ENCODE measurements around the gene PRR5L.
"Not testable (repeated sequence)": the region's sequence is repeated elsewhere in the genome, so short reads cannot be mapped to it uniquely, and the experiment has no call there.

The PRR5L gene

GRCh38 chr11:36455658-36456111 lies 159.6 kb downstream of the PRR5L start:
- DNase-seq (ENCODE audit: extremely low read depth in 1 of 2, low read depth in 1 of 2) = no peak

GRCh38 chr11:36456156-36456555 lies 160.1 kb downstream of the PRR5L start:
- no peak for DNase-seq (ENCODE audit: extremely low read depth in 1 of 2, low read depth in 1 of 2)

GRCh38 chr11:36458129-36458915 lies 162.2 kb downstream of the PRR5L start:
- no peak for DNase-seq (ENCODE audit: extremely low read depth in 1 of 2, low read depth in 1 of 2)

DNA sequence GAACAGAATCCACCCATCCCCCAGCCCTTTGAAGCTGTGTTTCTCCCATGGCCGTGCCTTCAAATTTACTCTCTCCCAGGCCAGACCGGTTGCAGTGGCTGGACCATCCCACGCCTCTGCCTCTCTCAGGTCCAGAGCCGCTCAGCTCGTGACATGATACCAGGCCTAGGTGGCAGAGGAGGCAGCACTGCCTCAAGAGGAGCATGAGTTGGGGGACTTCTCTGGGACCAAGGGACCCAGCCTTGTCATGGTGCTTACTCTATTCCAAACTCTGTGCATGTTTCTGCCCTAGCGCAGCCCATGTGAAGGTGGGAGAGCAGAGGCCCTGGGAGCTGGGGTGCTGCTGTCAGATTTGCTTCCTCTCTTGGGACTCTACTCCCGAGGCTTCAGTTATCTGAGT lies 163.0 kb downstream of the PRR5L start:
- no peak for DNase-seq (ENCODE audit: extremely low read depth in 1 of 2, low read depth in 1 of 2)

DNA sequence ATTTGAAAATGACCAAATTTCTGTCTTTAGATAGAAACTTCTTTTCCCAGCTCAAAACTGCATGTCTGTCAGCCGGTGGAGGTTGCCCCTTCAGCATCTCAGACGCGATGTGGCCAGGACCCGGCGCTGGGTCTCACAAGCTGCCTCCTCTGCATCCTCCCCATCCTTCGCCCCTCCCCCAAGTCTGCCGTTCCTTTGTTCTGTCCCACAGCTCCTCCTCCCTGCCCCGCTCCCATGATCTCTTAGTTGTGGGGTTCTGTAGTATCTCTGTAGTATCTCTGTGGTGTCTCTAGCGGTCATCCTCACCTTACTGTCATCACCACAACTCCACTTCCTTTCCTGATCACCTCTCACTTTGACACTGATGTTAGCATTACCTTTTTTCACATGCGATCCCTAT lies 164.1 kb downstream of the PRR5L start:
- DNase-seq (ENCODE audit: extremely low read depth in 1 of 2, low read depth in 1 of 2) = no peak

DNA sequence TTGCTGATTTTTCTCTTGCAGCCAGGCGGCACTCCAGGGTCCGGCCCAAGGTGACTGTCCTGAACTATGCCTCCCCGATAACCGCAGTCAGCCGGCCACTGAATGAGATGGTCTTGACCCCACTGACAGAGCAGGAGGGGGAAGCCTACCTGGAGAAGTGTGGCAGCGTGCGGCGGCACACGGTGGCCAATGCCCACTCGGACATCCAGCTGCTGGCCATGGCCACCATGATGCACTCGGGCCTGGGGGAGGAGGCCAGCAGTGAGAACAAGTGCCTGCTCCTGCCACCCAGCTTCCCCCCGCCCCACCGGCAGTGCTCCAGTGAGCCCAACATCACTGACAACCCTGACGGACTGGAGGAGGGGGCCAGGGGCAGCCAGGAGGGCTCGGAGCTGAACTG lies 166.2 kb downstream of the PRR5L start:
- no peak for DNase-seq (ENCODE audit: extremely low read depth in 1 of 2, low read depth in 1 of 2)

GRCh38 chr11:36463781-36464180 lies 167.7 kb downstream of the PRR5L start:
- no peak for DNase-seq (ENCODE audit: extremely low read depth in 1 of 2, low read depth in 1 of 2)

GRCh38 chr11:36464720-36465119 lies 168.6 kb downstream of the PRR5L start:
- DNase-seq (ENCODE audit: extremely low read depth in 1 of 2, low read depth in 1 of 2) = no peak

GRCh38 chr11:36465449-36466163 lies 169.5 kb downstream of the PRR5L start:
- DNase-seq (ENCODE audit: extremely low read depth in 1 of 2, low read depth in 1 of 2) = no peak

DNA sequence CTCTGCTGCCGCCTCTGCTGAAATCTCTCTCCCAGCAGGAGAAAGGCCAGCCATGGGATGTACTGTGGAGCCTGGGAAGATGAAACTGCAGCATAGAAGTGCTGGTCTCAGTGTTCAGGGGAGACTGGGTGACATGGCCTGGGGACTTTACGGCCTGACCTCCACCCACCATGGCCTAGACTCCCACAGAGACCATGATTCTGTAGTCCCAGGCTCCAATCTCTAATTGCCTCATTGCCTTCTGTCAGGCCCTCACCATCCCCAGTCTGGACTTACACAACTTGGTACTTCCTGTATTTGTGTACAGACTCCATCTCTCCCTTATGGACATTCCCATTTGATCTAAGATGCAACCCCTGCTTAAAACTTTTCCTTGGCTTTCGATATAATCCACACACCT lies 170.9 kb downstream of the PRR5L start:
- no peak for DNase-seq (ENCODE audit: extremely low read depth in 1 of 2, low read depth in 1 of 2)

- no peak for DNase-seq (ENCODE audit: extremely low read depth in 1 of 2, low read depth in 1 of 2)
These were observed 171.8 kb downstream of the PRR5L start for GRCh38 chr11:36467916-36468315.

GRCh38 chr11:36469063-36469462 lies 173.0 kb downstream of the PRR5L start:
- DNase-seq (ENCODE audit: extremely low read depth in 1 of 2, low read depth in 1 of 2) = no peak

GRCh38 chr11:36469881-36470802 lies 174.1 kb downstream of the PRR5L start:
- DNase-seq (ENCODE audit: extremely low read depth in 1 of 2, low read depth in 1 of 2) = no peak

DNA sequence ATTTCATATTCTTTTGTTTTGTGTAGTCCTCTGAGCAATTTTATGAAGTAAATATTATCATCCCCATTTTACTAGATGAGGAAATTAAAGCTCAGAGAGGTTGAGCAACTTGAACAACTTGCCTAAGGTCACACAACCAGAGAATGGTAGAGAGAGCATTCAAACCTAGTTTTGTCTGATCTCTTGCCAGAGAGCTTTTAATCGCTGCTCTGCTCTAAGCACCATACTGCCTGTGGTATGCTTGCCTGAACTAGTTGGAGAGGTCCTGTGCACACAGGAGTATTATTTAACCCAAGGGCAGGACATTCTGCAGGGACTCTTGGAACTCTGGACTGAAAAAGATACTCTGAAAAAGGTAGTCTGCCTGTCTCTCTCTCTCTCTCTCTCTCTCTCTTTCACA lies 175.5 kb downstream of the PRR5L start:
- DNase-seq (ENCODE audit: extremely low read depth in 1 of 2, low read depth in 1 of 2) = no peak

GRCh38 chr11:36475192-36475591 lies 179.1 kb downstream of the PRR5L start:
- no peak for DNase-seq (ENCODE audit: extremely low read depth in 1 of 2, low read depth in 1 of 2)

DNA sequence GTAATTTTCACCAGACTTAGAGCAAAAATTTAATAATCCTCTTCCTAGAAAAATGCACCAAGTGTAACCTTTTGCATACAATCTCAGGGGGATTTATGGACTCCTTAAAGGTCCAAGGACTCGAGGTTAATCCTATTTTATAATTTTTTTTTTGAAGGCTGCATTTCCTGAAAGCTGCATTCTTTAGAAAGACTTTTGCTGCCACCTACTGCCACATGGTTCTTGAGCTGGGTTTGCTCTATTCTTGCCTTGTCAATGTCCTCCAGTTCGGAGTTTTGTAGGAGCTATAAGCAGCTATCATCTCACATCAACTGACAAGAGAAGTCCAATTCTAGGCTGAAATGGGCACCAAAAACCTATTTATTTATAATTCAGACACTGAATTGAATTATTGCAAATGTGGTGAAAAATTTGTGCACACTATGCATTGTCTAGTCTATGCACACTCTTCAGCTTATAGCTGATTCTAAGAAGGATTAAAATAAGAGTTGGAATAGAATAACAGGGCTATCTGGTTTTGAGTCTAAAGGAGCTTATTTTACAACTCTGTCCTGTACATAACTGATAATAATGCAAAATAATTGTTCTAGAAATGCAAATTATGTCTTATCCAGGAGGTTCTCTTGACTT lies 182.7 kb downstream of the PRR5L start:
- DNase-seq (ENCODE audit: extremely low read depth in 1 of 2, low read depth in 1 of 2) = no peak

GRCh38 chr11:36480833-36481232 lies 184.7 kb downstream of the PRR5L start:
- DNase-seq (ENCODE audit: extremely low read depth in 1 of 2, low read depth in 1 of 2) = no peak

- DNase-seq (ENCODE audit: extremely low read depth in 1 of 2, low read depth in 1 of 2) = not testable (repeated sequence)
These were observed 187.0 kb downstream of the PRR5L start for GRCh38 chr11:36483042-36483441.

DNA sequence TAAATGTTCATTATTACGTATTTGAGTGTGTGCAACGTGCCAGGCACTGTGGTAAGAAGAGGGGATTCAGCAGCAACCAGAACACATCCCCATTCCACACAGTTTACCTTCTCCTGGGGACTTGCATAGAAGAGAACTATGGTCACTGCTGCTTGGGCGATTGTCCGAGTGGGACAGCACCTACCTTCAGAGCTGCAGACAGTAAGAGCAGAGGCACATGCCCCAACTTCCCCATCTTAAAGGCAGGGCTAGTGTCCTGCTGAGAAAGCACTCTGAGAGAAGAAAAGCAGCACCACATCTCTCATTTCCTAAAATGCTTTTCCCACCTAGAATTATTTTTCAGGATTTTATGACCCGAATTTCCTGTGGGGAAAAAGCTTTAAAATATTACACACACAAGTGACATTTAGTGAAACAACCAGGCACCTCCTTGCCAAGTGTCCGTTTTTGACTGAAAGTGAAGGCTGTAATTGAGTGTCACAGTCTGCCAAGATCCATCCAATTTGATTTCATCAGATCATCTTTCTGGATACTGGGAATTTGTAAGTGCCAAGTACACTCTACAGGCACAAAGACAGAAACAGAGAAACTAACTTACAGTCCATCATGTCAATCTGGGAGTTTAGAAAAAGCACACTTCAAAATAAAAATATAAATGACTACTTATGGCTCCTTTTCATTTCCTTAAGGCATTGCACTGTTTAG lies 189.4 kb downstream of the PRR5L start:
- no peak for DNase-seq (ENCODE audit: extremely low read depth in 1 of 2, low read depth in 1 of 2)

DNA sequence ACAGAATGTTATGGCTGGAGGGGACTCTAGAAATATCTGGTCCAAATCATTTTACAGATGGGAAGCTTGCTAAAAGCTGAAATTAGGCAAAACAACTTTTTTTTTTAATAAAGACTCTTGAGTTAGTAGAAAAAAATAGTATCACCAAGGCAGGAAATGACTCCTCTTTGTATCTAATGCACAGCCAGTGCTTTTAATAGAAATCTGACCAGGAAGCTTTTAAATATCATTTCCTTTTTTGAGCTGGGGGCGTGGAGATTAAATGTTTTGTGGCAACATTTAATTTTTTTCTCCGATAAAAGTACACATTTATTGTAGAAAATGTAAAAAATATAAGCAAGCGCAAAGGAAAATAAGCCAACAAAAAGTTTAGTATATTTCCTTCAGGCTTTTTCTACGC lies 191.5 kb downstream of the PRR5L start:
- no peak for DNase-seq (ENCODE audit: extremely low read depth in 1 of 2, low read depth in 1 of 2)

Measured in activated CD8-positive, alpha-beta memory T cell treated with anti-CD3 and anti-CD28 coated beads for 1 hour (primary cell).